ENCODE results near the gene SPI1. TPM values are rescaled to one million over a fixed set of nuclear protein-coding genes. Genes with fewer than 3 reads are reported as not detected.

Gene SPI1
- total RNA-seq, 1 donor from 2014 or later, result 8.3 TPM

DNA sequence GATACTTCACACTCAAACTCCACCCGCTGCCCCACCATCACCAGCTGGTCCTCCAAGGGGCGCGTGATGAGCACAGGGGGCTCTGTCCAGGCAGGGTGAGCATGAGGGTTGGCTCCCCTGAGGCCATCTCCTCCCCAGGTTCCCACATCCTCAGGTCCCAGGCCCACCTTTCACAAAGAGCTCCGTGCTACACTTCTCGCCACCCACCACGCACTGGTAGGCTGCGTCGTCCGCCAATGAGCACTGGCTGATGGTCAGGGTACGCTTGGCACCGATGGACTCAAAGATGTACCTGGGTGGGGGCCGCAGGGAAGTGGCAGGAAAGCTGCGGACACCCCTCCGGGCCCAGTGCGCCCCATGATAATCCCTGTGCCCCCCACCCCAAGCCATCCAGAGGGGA lies 35.5 kb downstream of the SPI1 start:
- peak overlapping the region; percentile 77 for H3K4me3 ChIP-seq
- peaks cover 99% of the 10 kb centered on the region for H3K4me1 ChIP-seq
- H3K27ac ChIP-seq (replicated peaks), result peak overlapping the region; percentile 97
- H3K27me3 ChIP-seq (ENCODE audit: low read depth), result no peaks in the 10 kb centered on the region
- no peak for DNase-seq
- TF ChIP-seq, protein P1, sequence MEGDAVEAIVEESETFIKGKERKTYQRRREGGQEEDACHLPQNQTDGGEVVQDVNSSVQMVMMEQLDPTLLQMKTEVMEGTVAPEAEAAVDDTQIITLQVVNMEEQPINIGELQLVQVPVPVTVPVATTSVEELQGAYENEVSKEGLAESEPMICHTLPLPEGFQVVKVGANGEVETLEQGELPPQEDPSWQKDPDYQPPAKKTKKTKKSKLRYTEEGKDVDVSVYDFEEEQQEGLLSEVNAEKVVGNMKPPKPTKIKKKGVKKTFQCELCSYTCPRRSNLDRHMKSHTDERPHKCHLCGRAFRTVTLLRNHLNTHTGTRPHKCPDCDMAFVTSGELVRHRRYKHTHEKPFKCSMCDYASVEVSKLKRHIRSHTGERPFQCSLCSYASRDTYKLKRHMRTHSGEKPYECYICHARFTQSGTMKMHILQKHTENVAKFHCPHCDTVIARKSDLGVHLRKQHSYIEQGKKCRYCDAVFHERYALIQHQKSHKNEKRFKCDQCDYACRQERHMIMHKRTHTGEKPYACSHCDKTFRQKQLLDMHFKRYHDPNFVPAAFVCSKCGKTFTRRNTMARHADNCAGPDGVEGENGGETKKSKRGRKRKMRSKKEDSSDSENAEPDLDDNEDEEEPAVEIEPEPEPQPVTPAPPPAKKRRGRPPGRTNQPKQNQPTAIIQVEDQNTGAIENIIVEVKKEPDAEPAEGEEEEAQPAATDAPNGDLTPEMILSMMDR (IDR thresholded peaks at IDR 0.05; ENCODE audit: borderline replicate concordance), result no peak
- H3K9me3 ChIP-seq (replicated peaks), result no peaks in the 10 kb centered on the region
- intact Hi-C loops (cut with micrococcal nuclease), result no loop called here
- peaks cover 84% of the 10 kb centered on the region for H3K36me3 ChIP-seq

DNA sequence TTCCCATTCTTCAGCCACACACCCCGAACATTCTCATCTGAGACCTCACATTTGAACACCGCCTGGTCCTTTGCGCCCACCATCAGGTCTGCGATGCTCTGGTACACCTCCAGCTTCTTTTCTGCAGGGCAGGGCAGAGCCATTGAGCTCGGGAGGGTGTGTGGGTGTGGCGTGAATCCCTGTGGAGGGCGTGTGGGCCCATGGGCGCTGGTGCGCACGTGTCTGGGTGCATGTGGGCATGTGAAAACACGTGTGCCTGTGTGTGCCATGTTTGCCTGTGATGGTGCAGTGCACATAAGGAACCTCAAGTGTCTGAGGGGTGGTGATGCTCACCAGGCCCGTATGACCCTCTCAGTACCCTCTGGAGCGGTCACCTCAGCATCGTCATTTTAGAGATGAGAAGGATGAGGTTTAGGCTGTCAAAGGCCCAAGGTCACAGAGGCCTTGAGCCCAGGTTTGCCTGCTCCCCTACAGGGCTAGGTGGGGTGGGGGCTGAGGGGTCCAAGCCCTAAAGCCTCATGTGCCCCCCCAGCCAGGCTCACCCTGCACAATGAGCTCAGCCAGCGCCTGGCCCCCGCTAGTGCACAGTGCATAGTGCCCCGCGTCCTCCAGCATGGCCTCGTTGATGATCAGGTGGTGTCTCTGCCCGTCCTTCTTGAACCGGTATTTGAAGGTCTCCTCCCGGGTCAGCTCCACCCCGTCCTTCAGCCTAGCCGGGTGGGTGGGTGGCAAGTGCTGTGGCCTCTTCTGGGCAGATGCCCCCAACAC lies 36.1 kb downstream of the SPI1 start:
- TF ChIP-seq, protein P1 (IDR thresholded peaks at IDR 0.05; ENCODE audit: borderline replicate concordance), result no peak
- H3K36me3 ChIP-seq, result peaks cover 83% of the 10 kb centered on the region
- H3K27ac ChIP-seq (replicated peaks), result peak overlapping the region; percentile 97
- no peaks in the 10 kb centered on the region for H3K27me3 ChIP-seq (ENCODE audit: low read depth)
- peaks cover 98% of the 10 kb centered on the region for H3K4me1 ChIP-seq
- H3K4me3 ChIP-seq, result peak overlapping the region; percentile 77
- intact Hi-C loops (cut with micrococcal nuclease), result no loop called here
- H3K9me3 ChIP-seq (replicated peaks), result no peaks in the 10 kb centered on the region
- no peak for DNase-seq

DNA sequence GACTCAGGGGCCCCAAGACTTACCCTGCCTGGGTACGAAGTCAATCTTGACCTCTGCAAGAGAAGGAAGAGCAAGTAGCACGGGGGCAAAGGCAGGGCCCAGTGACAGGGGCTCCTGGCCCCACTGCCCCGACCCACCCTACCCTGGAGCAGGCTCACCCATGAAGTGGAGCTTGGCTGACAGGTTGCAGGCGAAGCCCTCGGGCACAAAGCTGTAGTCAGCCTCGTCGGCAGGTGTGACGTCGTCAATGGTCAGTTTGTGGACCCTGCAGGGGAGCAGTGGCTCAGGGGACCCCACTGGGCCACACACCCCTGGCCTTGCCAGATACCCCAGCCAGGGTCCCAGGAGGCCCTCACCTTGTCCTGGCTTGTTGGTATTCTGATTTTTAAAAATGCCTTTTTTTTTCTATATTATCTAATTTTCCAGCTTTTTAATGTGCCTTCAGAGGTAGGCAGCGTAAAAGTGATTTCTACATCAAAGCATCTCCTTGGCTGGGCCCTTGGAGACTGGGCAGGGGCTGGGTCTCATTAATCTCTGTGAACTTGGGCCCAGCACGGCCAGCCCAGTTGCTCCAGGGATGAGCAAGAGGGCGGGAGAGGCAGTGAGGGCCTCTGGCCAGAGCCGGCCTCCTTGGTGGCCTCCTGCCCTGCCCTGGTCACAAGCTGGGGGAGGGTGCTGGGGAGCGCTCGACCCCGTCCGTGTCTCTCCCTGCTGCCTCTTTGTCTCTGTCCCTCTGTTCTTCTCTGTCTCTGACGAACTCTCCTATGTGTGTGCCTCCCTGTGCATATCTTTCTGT lies 37.2 kb downstream of the SPI1 start:
- H3K4me3 ChIP-seq, result peak overlapping the region; percentile 77
- TF ChIP-seq, protein P1 (IDR thresholded peaks at IDR 0.05; ENCODE audit: borderline replicate concordance), result no peak
- no peaks in the 10 kb centered on the region for H3K9me3 ChIP-seq (replicated peaks)
- intact Hi-C loops (cut with micrococcal nuclease), result no loop called here
- H3K4me1 ChIP-seq, result peaks cover 96% of the 10 kb centered on the region
- H3K27ac ChIP-seq (replicated peaks), result peak overlapping the region; percentile 97
- H3K27me3 ChIP-seq (ENCODE audit: low read depth), result no peaks in the 10 kb centered on the region
- peaks cover 78% of the 10 kb centered on the region for H3K36me3 ChIP-seq
- DNase-seq, result no peak

DNA sequence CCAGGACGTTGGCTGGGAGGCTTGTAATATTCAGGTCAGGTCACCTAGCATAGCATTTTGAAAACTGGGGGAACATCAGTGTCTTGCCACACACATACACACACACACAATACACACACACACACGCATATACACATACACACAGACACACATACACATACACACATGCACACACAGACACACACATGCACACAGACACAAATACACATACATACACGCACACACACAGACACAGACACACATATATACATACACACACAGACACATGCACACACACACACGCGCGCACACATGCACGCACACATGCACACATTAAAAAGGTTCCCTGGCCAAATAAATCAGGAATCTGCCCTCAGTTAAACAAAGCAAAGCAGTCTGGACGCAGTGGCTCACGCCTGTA lies 38.3 kb downstream of the SPI1 start:
- TF ChIP-seq, protein P1 (IDR thresholded peaks at IDR 0.05; ENCODE audit: borderline replicate concordance), result no peak
- Histone ChIP-seq H3K27ac (replicated peaks) (peak overlapping the region; percentile 97), H3K4me1 (peaks cover 90% of the 10 kb centered on the region), H3K9me3 (replicated peaks) (no peaks in the 10 kb centered on the region), H3K27me3 (ENCODE audit: low read depth) (no peaks in the 10 kb centered on the region), H3K36me3 (peaks cover 78% of the 10 kb centered on the region), H3K4me3 (peak overlapping the region; percentile 77)
- no peak for DNase-seq
- intact Hi-C loops (cut with micrococcal nuclease), result no loop called here

DNA sequence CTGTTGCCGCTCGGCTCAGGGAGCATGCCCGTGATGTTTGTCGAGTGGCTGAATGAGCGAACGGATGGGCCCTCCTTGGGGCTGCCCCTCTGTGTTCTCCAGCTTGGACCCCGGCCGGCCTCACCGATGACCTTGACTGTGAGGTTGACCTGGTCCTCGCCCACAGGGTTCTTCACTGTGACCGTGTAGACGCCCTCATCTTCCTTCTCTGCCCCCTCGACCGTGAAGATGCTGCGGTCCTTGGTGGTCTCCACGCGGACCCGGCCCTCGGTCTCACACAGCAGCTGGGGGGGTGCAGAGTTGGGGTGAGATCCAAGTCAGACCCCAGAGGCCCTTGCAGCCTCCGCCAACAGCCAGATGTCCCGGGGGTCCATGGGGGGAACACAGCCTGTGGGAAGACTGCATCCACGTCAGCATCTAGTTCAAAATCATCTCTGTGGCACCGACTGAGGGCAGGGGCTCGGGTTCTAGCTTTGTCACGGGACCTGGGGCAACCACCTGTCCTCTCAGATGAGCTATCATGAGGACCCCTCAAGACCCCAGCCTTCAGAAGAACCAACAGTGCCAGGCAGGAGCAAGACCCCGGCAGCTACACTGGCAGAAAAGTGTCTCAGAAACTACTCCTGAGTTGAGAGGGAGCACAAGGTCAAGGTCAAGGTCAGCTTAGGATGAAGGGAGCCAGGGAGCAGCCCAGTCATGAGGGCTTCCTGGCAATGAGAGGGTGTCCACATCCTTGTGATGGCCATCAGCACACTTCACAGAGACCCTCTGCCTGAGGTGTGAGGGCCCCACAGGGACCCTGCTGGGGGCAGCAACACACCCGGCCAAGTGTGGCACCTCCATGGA lies 39.7 kb downstream of the SPI1 start:
- Histone ChIP-seq H3K27me3 (ENCODE audit: low read depth) (no peaks in the 10 kb centered on the region), H3K36me3 (peaks cover 79% of the 10 kb centered on the region), H3K4me3 (peak overlapping the region; percentile 11), H3K4me1 (peaks cover 88% of the 10 kb centered on the region), H3K27ac (replicated peaks) (peak overlapping the region; percentile 97), H3K9me3 (replicated peaks) (no peaks in the 10 kb centered on the region)
- intact Hi-C loops (cut with micrococcal nuclease), result no loop called here
- TF ChIP-seq, protein P1 (IDR thresholded peaks at IDR 0.05; ENCODE audit: borderline replicate concordance), result no peak
- no peak for DNase-seq

All from left ventricle myocardium inferior (tissue), 1 donor.